ENCODE measurements around the gene RAD52. TPM values are rescaled to one million over a fixed set of nuclear protein-coding genes. Genes with fewer than 3 reads are reported as not detected.
A peak's percentile ranks its signal among the peaks of the same experiment; 100 is the strongest.

The RAD52 gene
- total RNA-seq, 1 experiment from 2014 or later: 19.2 TPM

GRCh38 chr12:916240-916639 is 33.3 kb downstream of the RAD52 start (continued):
- TF ChIP-seq PRDM15 (CRISPR knock-in tag; IDR thresholded peaks at IDR 0.05): no peak
- TF ChIP-seq NFE2L1 (CRISPR knock-in tag; IDR thresholded peaks at IDR 0.05): no peak
- no peak for TF ChIP-seq GABPB1 (CRISPR knock-in tag; IDR thresholded peaks at IDR 0.05)
- no peak for TF ChIP-seq ZNF121 (CRISPR knock-in tag; IDR thresholded peaks at IDR 0.05)
- no peak for TF ChIP-seq TCF7 (CRISPR knock-in tag; IDR thresholded peaks at IDR 0.05; ENCODE audit: low read depth)
- TF ChIP-seq TP53 (CRISPR knock-in tag; IDR thresholded peaks at IDR 0.05): no peak
- no peak for TF ChIP-seq ZNF671 (CRISPR knock-in tag; IDR thresholded peaks at IDR 0.05)

- POLR2A ChIA-PET: no interaction called here
- TF ChIP-seq ATF3 (CRISPR knock-in tag; conservative IDR thresholded peaks at IDR 0.05) (no peak), CDX4 (CRISPR knock-in tag; IDR thresholded peaks at IDR 0.05; ENCODE audit: borderline replicate concordance) (no peak), PREB (CRISPR knock-in tag; IDR thresholded peaks at IDR 0.05; ENCODE audit: borderline replicate concordance) (no peak), NR3C1 (CRISPR knock-in tag; conservative IDR thresholded peaks at IDR 0.05; ENCODE audit: low read depth) (no peak), TEAD1 (CRISPR knock-in tag; IDR thresholded peaks at IDR 0.05) (no peak), ZMAT4 (CRISPR knock-in tag; IDR thresholded peaks at IDR 0.05) (no peak), JUN (CRISPR knock-in tag; IDR thresholded peaks at IDR 0.05) (no peak), MYBL2 (CRISPR knock-in tag; IDR thresholded peaks at IDR 0.05) (no peak), NFATC4 (CRISPR knock-in tag; IDR thresholded peaks at IDR 0.05) (no peak), GABPB1 (CRISPR knock-in tag; IDR thresholded peaks at IDR 0.05) (no peak), ZSCAN18 (CRISPR knock-in tag; IDR thresholded peaks at IDR 0.05) (no peak), ETV6 (CRISPR knock-in tag; IDR thresholded peaks at IDR 0.05) (no peak), USF2 (CRISPR knock-in tag; IDR thresholded peaks at IDR 0.05) (no peak), E2F1 (CRISPR knock-in tag; IDR thresholded peaks at IDR 0.05) (no peak), SMAD3 (CRISPR knock-in tag; IDR thresholded peaks at IDR 0.05; ENCODE audit: borderline replicate concordance) (no peak), ZNF532 (CRISPR knock-in tag; IDR thresholded peaks at IDR 0.05; ENCODE audit: borderline replicate concordance) (no peak), ZBTB21 (CRISPR knock-in tag; IDR thresholded peaks at IDR 0.05; ENCODE audit: borderline replicate concordance) (no peak)
- ATAC-seq: peak; percentile 23; the same call in 1 of the 2 replicates
- CTCF ChIA-PET: interaction anchor here (1.2 to 1.3 kb wide), 3 partner anchors 35 to 339 kb away, joined by 3 to 4 read pairs (median 4); partner anchors contain the start of gene RAD52
- H3K27me3 Mint-ChIP-seq (ENCODE audit: low read depth): no peaks in the 10 kb centered on the region
- H3K9me3 Mint-ChIP-seq: no peaks in the 10 kb centered on the region
- H3K4me1 Mint-ChIP-seq: peaks cover 37% of the 10 kb centered on the region
- H3K36me3 Mint-ChIP-seq: peaks cover 61% of the 10 kb centered on the region
- no peak for DNase-seq (ENCODE audit: low spot score)
- peak overlapping the region; percentile 85 for H3K27ac Mint-ChIP-seq
- H3K4me3 Mint-ChIP-seq: no peak overlapping the region
Observed at GRCh38 chr12:915090-915489, 34.4 kb downstream of the RAD52 start.

Data from WTC11 (cell line).